ENCODE results near the gene RAB4B.
"Not testable (repeated sequence)": the region's sequence is repeated elsewhere in the genome, so short reads cannot be mapped to it uniquely, and the experiment has no call there.

Gene RAB4B

GRCh38 chr19:40777937-40778705 is at the start of gene RAB4B:
TSS of gene RAB4B (plus strand) at chr19:40778247. CDS start at chr19:40778376, 129 bp downstream.
- DNase-seq, result peak; percentile 100
- in situ Hi-C loops (cut with MboI; ENCODE audit: low pct_unique_long_range_greater_than_20kb, low sequenced_read_pairs), result no loop called here

GRCh38 chr19:40730065-40730464 is 48.0 kb upstream of the RAB4B start:
- in situ Hi-C loops (cut with MboI; ENCODE audit: low pct_unique_long_range_greater_than_20kb, low sequenced_read_pairs), result not testable (repeated sequence)

GRCh38 chr19:40732304-40732703 is 45.7 kb upstream of the RAB4B start:
- DNase-seq; in situ Hi-C loops (cut with MboI; ENCODE audit: low pct_unique_long_range_greater_than_20kb, low sequenced_read_pairs): not testable (repeated sequence)

More at GRCh38 chr19:40730065-40730464, 48.0 kb upstream of the RAB4B start:
- not testable (repeated sequence) for DNase-seq

GRCh38 chr19:40733149-40733548 is 44.9 kb upstream of the RAB4B start:
- in situ Hi-C loops (cut with MboI; ENCODE audit: low pct_unique_long_range_greater_than_20kb, low sequenced_read_pairs), result no loop called here
- DNase-seq, result no peak

GRCh38 chr19:40735013-40735771 is 42.9 kb upstream of the RAB4B start:
- DNase-seq, result no peak
- in situ Hi-C loops (cut with MboI; ENCODE audit: low pct_unique_long_range_greater_than_20kb, low sequenced_read_pairs), result no loop called here

- in situ Hi-C loops (cut with MboI; ENCODE audit: low pct_unique_long_range_greater_than_20kb, low sequenced_read_pairs), result no loop called here
- DNase-seq, result no peak
Measured at GRCh38 chr19:40736661-40737060, 41.4 kb upstream of the RAB4B start.

GRCh38 chr19:40737102-40737644 is 40.9 kb upstream of the RAB4B start:
- DNase-seq, result no peak
- in situ Hi-C loops (cut with MboI; ENCODE audit: low pct_unique_long_range_greater_than_20kb, low sequenced_read_pairs), result no loop called here

GRCh38 chr19:40739030-40739839 is 38.8 kb upstream of the RAB4B start:
- no peak for DNase-seq
- in situ Hi-C loops (cut with MboI; ENCODE audit: low pct_unique_long_range_greater_than_20kb, low sequenced_read_pairs), result no loop called here

GRCh38 chr19:40739871-40740703 is 38.0 kb upstream of the RAB4B start:
- DNase-seq, result no peak
- in situ Hi-C loops (cut with MboI; ENCODE audit: low pct_unique_long_range_greater_than_20kb, low sequenced_read_pairs), result no loop called here

GRCh38 chr19:40740747-40741146 is 37.3 kb upstream of the RAB4B start:
- DNase-seq, result no peak
- in situ Hi-C loops (cut with MboI; ENCODE audit: low pct_unique_long_range_greater_than_20kb, low sequenced_read_pairs), result no loop called here

- DNase-seq, result no peak
- in situ Hi-C loops (cut with MboI; ENCODE audit: low pct_unique_long_range_greater_than_20kb, low sequenced_read_pairs), result no loop called here
Measured at GRCh38 chr19:40741527-40742390, 36.3 kb upstream of the RAB4B start.

- in situ Hi-C loops (cut with MboI; ENCODE audit: low pct_unique_long_range_greater_than_20kb, low sequenced_read_pairs), result no loop called here
- no peak for DNase-seq
Measured at GRCh38 chr19:40742477-40742876, 35.6 kb upstream of the RAB4B start.

- no peak for DNase-seq
Measured at GRCh38 chr19:40742886-40743285, 35.2 kb upstream of the RAB4B start.

GRCh38 chr19:40743926-40744325 is 34.1 kb upstream of the RAB4B start:
- no peak for DNase-seq
- in situ Hi-C loops (cut with MboI; ENCODE audit: low pct_unique_long_range_greater_than_20kb, low sequenced_read_pairs), result no loop called here

More at GRCh38 chr19:40742886-40743285, 35.2 kb upstream of the RAB4B start:
- in situ Hi-C loops (cut with MboI; ENCODE audit: low pct_unique_long_range_greater_than_20kb, low sequenced_read_pairs), result no loop called here

- in situ Hi-C loops (cut with MboI; ENCODE audit: low pct_unique_long_range_greater_than_20kb, low sequenced_read_pairs), result no loop called here
- no peak for DNase-seq
Measured at GRCh38 chr19:40744554-40745401, 33.3 kb upstream of the RAB4B start.

GRCh38 chr19:40745402-40745780 is 32.7 kb upstream of the RAB4B start:
- no peak for DNase-seq
- in situ Hi-C loops (cut with MboI; ENCODE audit: low pct_unique_long_range_greater_than_20kb, low sequenced_read_pairs), result no loop called here

GRCh38 chr19:40747536-40747935 is 30.5 kb upstream of the RAB4B start:
- no peak for DNase-seq
- in situ Hi-C loops (cut with MboI; ENCODE audit: low pct_unique_long_range_greater_than_20kb, low sequenced_read_pairs), result no loop called here
